Gastrocnemius medialis (tissue), 4 donors: ENCODE results near the gene BANP. TPM values are rescaled to one million over a fixed set of nuclear protein-coding genes. Genes with fewer than 3 reads are reported as not detected.

ENCODE experiments used
- ATAC-seq, 2 donors: fragments of 150-250 bp; one replicate each; pipeline ENCODE4 v1.9.1; 2016
- DNase-seq, 2 donors: peaks; one replicate each; pipeline ENCODE4 v3.0.0-alpha.2; 2019
- H3K27ac ChIP-seq, 4 donors: fragments of 200-600 bp; sonication (generic); 1 replicate in 1 of 4; 2 replicates in 3 of 4; pipeline ENCODE4 v1.5.1; 2016 to 2018; ENCODE audit warnings: mild to moderate bottlenecking in 2 of 4, moderate library complexity in 1 of 4
- H3K27me3 ChIP-seq, 3 donors: fragments of 200-600 bp; sonication (generic) in 2 of 3; 1 replicate in 1 of 3; 2 replicates in 2 of 3; pipeline versions ENCODE4 v1.5.1 to v1.6.0; 2016 to 2019; ENCODE audit warnings: mild to moderate bottlenecking in 1 of 3, moderate library complexity in 1 of 3
- H3K36me3 ChIP-seq, 2 donors: fragments of 200-600 bp; sonication (generic) in 1 of 2; one replicate each; pipeline ENCODE4 v1.5.1; 2017 to 2018
- H3K4me1 ChIP-seq, 2 donors: fragments of 200-600 bp; sonication (generic) in 1 of 2; one replicate each; pipeline ENCODE4 v1.5.1; 2016 to 2017; ENCODE audit warnings: mild to moderate bottlenecking in 2 of 2
- H3K4me3 ChIP-seq, 4 donors: fragments of 200-600 bp; sonication (generic) in 3 of 4; 1 replicate in 1 of 4; 2 replicates in 3 of 4; pipeline ENCODE4 v1.5.1; 2016 to 2019; ENCODE audit warnings: mild to moderate bottlenecking in 2 of 4
- H3K9me3 ChIP-seq, 3 donors: fragments of 200-600 bp; sonication (generic) in 2 of 3; 1 replicate in 1 of 3; 2 replicates in 2 of 3; pipeline ENCODE4 v1.5.1; 2016 to 2019
- POLR2A ChIP-seq, 2 donors: fragments of 450-650 bp; IDR thresholded peaks; one replicate each; pipeline ENCODE4 v1.6.1; 2017; ENCODE audit warnings: antibody characterized with exemption in 2 of 2, mild to moderate bottlenecking in 2 of 2, moderate library complexity in 2 of 2
- in situ Hi-C, 4 donors: fragments of 200-750 bp; cut with MboI; loops; one replicate each; pipeline versions ENCODE4 v1.15.0 to v1.8.0; 2017; ENCODE audit warnings: low sequenced_read_pairs in 4 of 4
- intact Hi-C: fragments of 100-400 bp; cut with DNase I; formaldehyde crosslinking; loops from one replicate; pipeline ENCODE4 v1.15.1; 2023; ENCODE audit warnings: low total_unique reads
- total RNA-seq, 4 donors: library from RNA; depleted of rRNA; stranded (reverse); fragments of >200 nt; gene quantifications; one replicate each; pipeline versions ENCODE4 v1.1.0 to v1.2.3, GENCODE V29; 2016
- TF ChIP-seq, protein P1 (sequence below), 5 experiments: fragments of 450-650 bp in 3 of 5; fragments of 200-600 bp in 2 of 5; sonication (generic) in 2 of 5; IDR thresholded peaks in 4 of 5; conservative IDR thresholded peaks in 1 of 5; 1 replicate in 4 of 5; 2 replicates in 1 of 5; pipeline ENCODE4 v1.5.1; 2016 to 2019; ENCODE audit warnings: antibody characterized with exemption in 5 of 5, mild to moderate bottlenecking in 3 of 5, moderate library complexity in 3 of 5

The BANP gene
- total RNA-seq, 4 donors from 2014 or later = 7.0 to 20.6 (median 16.1) TPM

DNA sequence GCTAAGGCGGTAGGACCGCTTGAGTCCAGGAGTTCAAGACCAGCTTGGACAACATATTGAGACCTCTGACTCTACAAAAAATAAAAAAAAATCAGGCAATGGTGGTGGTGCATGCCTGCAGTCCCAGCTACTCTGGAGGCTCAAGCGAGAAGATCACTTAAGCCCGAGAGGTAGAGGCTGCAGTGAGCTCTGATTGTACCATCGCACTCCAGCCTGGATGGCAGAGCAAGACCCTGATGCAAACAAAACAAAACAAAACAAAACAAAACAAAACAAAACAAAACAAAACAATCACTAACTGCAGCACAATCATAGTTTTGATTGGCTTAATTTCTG is 2.5 kb upstream of the BANP start:
- no peak for DNase-seq
- Histone ChIP-seq H3K27me3 (no peaks in the 10 kb centered on the region), H3K36me3 (no peaks in the 10 kb centered on the region), H3K9me3 (no peaks in the 10 kb centered on the region), H3K4me1 (peaks cover 11 to 25% of the 10 kb centered on the region in 2 donors), H3K4me3 (no peak overlapping the region), H3K27ac (no peak overlapping the region)
- no peak for TF ChIP-seq POLR2A (IDR thresholded peaks at IDR 0.05)
- TF ChIP-seq, protein P1, sequence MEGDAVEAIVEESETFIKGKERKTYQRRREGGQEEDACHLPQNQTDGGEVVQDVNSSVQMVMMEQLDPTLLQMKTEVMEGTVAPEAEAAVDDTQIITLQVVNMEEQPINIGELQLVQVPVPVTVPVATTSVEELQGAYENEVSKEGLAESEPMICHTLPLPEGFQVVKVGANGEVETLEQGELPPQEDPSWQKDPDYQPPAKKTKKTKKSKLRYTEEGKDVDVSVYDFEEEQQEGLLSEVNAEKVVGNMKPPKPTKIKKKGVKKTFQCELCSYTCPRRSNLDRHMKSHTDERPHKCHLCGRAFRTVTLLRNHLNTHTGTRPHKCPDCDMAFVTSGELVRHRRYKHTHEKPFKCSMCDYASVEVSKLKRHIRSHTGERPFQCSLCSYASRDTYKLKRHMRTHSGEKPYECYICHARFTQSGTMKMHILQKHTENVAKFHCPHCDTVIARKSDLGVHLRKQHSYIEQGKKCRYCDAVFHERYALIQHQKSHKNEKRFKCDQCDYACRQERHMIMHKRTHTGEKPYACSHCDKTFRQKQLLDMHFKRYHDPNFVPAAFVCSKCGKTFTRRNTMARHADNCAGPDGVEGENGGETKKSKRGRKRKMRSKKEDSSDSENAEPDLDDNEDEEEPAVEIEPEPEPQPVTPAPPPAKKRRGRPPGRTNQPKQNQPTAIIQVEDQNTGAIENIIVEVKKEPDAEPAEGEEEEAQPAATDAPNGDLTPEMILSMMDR (IDR thresholded peaks at IDR 0.05 in 4 of 5, conservative IDR thresholded peaks at IDR 0.05 in 1 of 5) = no peak
- no peak for ATAC-seq
- intact Hi-C loops = no loop called here
- in situ Hi-C loops = no loop called here

DNA sequence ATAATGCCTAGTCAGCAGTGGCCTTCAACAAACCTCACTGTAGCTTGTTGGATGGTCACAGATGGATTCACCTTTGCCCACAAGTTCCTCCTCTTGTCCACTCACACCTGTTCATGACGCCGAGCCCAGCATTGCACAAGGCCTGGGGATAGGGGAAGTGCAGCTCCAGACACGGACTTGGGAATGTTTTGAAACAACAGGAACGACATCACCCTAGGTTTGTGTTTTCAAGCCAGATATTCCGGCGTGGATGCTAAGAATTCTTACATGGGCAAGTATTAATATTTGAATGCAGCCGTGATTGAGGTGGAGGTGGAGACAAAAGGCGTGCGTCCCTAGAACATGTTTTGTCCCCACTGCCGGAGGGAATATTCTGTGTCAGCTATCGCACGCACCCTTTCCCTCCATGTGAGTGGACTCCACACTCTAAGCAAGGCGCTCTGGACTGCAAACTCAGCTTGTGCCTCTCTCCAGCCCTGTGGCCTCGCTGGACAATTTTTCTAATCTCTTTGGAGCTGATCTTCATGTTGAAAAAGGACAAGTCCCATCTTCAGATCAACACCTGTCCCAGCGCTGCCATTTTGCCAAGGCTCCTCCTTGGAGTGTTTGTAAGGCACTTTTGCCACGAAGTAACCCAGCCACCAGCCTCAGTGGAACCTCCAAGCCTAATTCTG is 2.0 kb upstream of the BANP start:
- Histone ChIP-seq H3K27ac (no peak overlapping the region), H3K4me3 (no peak overlapping the region), H3K36me3 (no peaks in the 10 kb centered on the region), H3K4me1 (peaks cover 15 to 30% of the 10 kb centered on the region in 2 donors), H3K9me3 (no peaks in the 10 kb centered on the region), H3K27me3 (no peaks in the 10 kb centered on the region)
- no peak for ATAC-seq
- intact Hi-C loops (no loop called here), in situ Hi-C loops (no loop called here)
- no peak for DNase-seq
- TF ChIP-seq, protein P1 (IDR thresholded peaks at IDR 0.05 in 4 of 5, conservative IDR thresholded peaks at IDR 0.05 in 1 of 5) = no peak
- no peak for TF ChIP-seq POLR2A (IDR thresholded peaks at IDR 0.05)

DNA sequence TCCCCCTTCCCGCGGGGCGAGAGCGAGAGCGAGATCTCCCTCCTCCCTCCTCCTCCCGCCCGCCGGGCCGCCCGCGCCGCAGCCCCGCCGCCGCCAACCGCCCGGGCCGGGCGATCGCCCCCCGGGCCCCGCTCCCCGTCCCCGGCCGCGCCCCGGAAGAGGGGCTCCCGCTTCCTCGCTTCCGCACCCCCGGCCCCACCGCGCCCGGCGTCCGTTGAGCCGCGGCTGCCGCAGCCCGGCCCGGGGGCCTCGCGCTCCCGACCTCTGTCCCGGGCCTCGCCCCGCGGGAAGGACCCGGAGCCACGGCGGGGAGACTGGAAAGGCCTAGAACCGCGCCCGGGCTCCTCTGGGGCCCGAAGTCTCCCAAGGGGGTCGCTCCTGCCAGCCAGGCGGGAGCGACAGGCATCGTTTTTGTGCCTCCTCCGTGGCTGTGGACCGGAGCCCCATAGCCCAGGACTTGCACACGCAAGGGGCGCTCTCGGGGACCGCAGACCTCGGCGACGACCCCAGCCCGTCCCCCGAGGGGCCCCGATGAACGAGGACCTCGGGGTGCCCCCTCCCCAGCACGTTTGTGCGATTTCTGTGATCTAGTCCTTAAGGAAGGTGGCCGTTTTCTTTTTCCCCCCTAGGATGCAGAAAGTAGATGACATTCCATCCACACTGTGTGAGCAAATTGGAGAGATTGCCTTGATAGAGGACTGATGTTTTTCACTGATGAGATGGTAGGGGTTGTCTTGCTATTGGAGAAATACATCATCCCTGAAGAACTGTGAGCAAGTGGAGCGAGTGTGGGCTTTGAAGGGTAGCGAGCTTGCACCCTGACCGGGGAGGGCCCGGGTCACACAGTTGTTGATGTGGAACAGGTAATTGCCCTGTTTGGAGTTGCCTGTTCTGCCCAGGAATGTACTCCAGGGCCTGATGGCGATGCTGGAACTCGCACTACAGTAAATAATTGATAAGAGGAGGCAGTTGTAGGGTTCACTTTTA is 611 bp downstream of the BANP start:
- Histone ChIP-seq H3K27ac (peak overlapping the region; percentile 84 to 96 (median 92)), H3K9me3 (no peaks in the 10 kb centered on the region), H3K4me1 (peaks cover 22 to 43% of the 10 kb centered on the region in 2 donors), H3K36me3 (peaks cover 0 to under 1% of the 10 kb centered on the region in 2 donors), H3K4me3 (peak overlapping the region; percentile 80 to 83 (median 82)), H3K27me3 (no peaks in the 10 kb centered on the region)
- peak; percentile 7 to 9 for ATAC-seq
- peak in 1 of 2 donors; percentile 20 for DNase-seq
- intact Hi-C loops (loop anchor here (1.0 to 10.0 kb wide), 4 partner anchors 41 to 1293 kb away; partner anchors contain the start of gene KLHDC4), in situ Hi-C loops (no loop called here)
- peak in 1 of 2 donors; percentile 76 for TF ChIP-seq POLR2A (IDR thresholded peaks at IDR 0.05)
- TF ChIP-seq, protein P1 (IDR thresholded peaks at IDR 0.05 in 4 of 5, conservative IDR thresholded peaks at IDR 0.05 in 1 of 5) = peak in 1 of 5 experiments; percentile 0

DNA sequence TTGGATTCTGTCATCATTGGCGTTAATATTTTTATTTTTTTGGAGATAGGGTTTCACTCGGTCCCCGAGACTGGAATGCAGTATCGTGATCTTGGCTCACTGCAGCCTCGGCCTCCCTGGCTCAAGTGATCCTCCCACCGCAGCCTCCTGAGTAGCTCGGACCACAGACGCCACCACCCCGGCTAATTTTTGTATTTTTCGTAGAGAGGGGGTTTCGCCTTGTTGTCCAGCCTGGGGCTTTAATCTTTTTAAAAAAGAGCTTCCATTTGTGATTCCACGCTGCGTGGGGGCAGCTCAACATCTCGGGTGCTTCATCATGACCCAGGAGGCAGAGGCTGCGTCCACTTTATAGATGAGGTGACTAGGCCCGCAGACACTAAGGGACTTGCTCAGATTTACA is 1.5 kb downstream of the BANP start:
- H3K4me1 ChIP-seq = peaks cover 22 to 47% of the 10 kb centered on the region in 2 donors
- peaks cover 0 to 3% of the 10 kb centered on the region in 2 donors for H3K36me3 ChIP-seq
- no peaks in the 10 kb centered on the region for H3K27me3 ChIP-seq
- peak overlapping the region in 3 of 4 donors; percentile 81 to 83 (median 82) for H3K4me3 ChIP-seq
- TF ChIP-seq POLR2A (IDR thresholded peaks at IDR 0.05) = no peak
- TF ChIP-seq, protein P1 (IDR thresholded peaks at IDR 0.05 in 4 of 5, conservative IDR thresholded peaks at IDR 0.05 in 1 of 5) = no peak
- DNase-seq = no peak
- intact Hi-C loops = loop anchor here (5.0 to 10.0 kb wide), 2 partner anchors 185 to 1292 kb away; partner anchors contain the start of gene KLHDC4
- H3K9me3 ChIP-seq = no peaks in the 10 kb centered on the region
- ATAC-seq = no peak
- peak overlapping the region; percentile 84 to 96 (median 92) for H3K27ac ChIP-seq
- in situ Hi-C loops = no loop called here
